Vagina (tissue), 2 donors: ENCODE data around the gene NFIB. TPM values are rescaled to one million over a fixed set of nuclear protein-coding genes. Genes with fewer than 3 reads are reported as not detected.

ENCODE experiments used
- DNase-seq, 2 donors: peaks; one replicate each; pipeline ENCODE4 v3.0.0-alpha.2; 2017; ENCODE audit errors: extremely low spot score in 2 of 2
- H3K27ac ChIP-seq: fragments of 200-600 bp; sonication (generic); one replicate; pipeline ENCODE4 v1.5.1; 2019
- H3K27me3 ChIP-seq: fragments of 200-600 bp; sonication (generic); one replicate; pipeline ENCODE4 v1.5.1; 2019
- H3K36me3 ChIP-seq, 2 donors: fragments of 200-600 bp; sonication (generic); one replicate each; pipeline ENCODE4 v1.5.1; 2017 to 2019
- H3K4me1 ChIP-seq: fragments of 200-600 bp; sonication (generic); one replicate; pipeline ENCODE4 v1.5.1; 2019
- H3K4me3 ChIP-seq, 2 donors: fragments of 200-600 bp; sonication (generic); 1 replicate in 1 of 2; 2 replicates in 1 of 2; pipeline ENCODE4 v1.5.1; 2016 to 2019
- H3K9me3 ChIP-seq: fragments of 200-600 bp; sonication (generic); one replicate; pipeline ENCODE4 v1.5.1; 2019
- POLR2A ChIP-seq, 2 donors: fragments of 450-650 bp; IDR thresholded peaks; one replicate each; pipeline ENCODE4 v1.6.1; 2017; ENCODE audit warnings: antibody characterized with exemption in 2 of 2, mild to moderate bottlenecking in 2 of 2, moderate library complexity in 2 of 2
- POLR2AphosphoS5 ChIP-seq, 2 donors: sonication (generic); formaldehyde crosslinking; IDR thresholded peaks; one replicate each; pipeline ENCODE4 v1.9.0; 2017; ENCODE audit warnings: antibody characterized with exemption in 2 of 2, mild to moderate bottlenecking in 2 of 2, low read depth in 1 of 2; ENCODE audit not compliant: insufficient read depth in 1 of 2
- intact Hi-C: fragments of 100-400 bp; cut with DNase I; formaldehyde crosslinking; loops from one replicate; pipeline ENCODE4 v1.15.1; 2023
- total RNA-seq: library from RNA; depleted of rRNA; stranded (reverse); fragments of >200 nt; gene quantifications from one replicate; pipeline ENCODE4 v1.2.3, GENCODE V29; 2016
- TF ChIP-seq, protein P1 (sequence below), 3 experiments: fragments of 450-650 bp in 2 of 3; fragments of 200-600 bp in 1 of 3; sonication (generic) in 1 of 3; IDR thresholded peaks; one replicate each; pipeline ENCODE4 v1.5.1; 2017 to 2019; ENCODE audit warnings: antibody characterized with exemption in 3 of 3, mild to moderate bottlenecking in 2 of 3, moderate library complexity in 2 of 3

NFIB gene
- total RNA-seq, 1 donor from 2014 or later, result 73.4 TPM

DNA sequence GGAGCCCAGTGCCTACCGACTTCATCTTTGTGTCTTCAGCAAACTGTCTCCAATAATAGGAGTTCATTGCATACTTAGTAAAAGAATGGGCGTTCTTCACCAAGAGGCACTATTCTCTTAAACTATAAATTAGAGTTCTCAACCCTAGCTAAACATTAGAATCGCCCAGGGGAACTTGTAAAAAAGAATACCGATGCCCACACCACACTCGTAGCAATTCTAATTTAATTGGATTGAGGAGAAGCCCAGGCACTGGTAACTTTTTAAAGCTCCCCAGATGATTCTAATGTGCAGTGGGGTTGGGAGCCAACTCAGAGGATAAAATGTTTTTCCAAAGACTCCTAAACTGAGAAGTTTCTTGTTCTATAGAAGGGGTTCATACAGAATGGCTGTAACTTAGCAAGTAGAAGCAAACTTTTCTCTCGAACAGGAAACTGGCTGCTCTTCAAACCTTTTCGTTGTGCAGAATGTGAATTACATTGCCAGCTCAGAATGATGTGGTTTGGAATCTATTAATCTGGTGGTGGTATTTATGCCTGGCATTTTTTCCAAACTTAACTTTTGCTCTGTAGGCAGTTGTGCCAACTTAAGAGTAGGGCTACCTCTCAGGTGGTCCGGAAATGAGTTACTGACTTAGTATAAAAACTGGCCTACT lies 26.4 kb upstream of the NFIB start:
- Histone ChIP-seq H3K4me3 (no peak overlapping the region), H3K27ac (peak overlapping the region; percentile 20), H3K4me1 (peaks cover 11% of the 10 kb centered on the region), H3K36me3 (no peaks in the 10 kb centered on the region), H3K27me3 (no peaks in the 10 kb centered on the region), H3K9me3 (no peaks in the 10 kb centered on the region)
- DNase-seq, result no peak
- intact Hi-C loops, result loop anchor here (10.0 kb wide), 1 partner anchor 896 kb away; no protein-coding TSS in a partner anchor
- TF ChIP-seq POLR2AphosphoS5 (IDR thresholded peaks at IDR 0.05; ENCODE audit: insufficient read depth in 1 of 2, low read depth in 1 of 2), result no peak
- TF ChIP-seq, protein P1, sequence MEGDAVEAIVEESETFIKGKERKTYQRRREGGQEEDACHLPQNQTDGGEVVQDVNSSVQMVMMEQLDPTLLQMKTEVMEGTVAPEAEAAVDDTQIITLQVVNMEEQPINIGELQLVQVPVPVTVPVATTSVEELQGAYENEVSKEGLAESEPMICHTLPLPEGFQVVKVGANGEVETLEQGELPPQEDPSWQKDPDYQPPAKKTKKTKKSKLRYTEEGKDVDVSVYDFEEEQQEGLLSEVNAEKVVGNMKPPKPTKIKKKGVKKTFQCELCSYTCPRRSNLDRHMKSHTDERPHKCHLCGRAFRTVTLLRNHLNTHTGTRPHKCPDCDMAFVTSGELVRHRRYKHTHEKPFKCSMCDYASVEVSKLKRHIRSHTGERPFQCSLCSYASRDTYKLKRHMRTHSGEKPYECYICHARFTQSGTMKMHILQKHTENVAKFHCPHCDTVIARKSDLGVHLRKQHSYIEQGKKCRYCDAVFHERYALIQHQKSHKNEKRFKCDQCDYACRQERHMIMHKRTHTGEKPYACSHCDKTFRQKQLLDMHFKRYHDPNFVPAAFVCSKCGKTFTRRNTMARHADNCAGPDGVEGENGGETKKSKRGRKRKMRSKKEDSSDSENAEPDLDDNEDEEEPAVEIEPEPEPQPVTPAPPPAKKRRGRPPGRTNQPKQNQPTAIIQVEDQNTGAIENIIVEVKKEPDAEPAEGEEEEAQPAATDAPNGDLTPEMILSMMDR (IDR thresholded peaks at IDR 0.05), result no peak
- no peak for TF ChIP-seq POLR2A (IDR thresholded peaks at IDR 0.05)

DNA sequence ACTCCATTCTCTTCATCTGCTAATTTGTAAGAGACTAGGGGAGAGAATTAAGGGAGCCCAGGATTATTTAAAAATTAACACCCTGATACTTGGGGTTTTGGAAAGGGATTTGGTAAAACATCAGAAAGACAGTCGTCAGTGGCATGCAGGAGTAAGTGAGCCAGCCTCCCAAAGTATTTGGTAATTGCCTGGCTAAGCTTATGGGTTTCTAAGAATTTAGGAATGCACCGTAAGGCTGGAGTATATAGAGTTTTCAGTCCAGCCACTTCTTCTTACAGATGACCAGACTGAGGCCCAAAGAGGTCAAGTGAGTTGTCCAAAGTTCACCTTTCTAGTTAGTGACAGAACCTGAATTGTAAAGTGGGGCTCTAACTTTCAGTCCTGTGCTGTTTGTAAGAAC lies 25.8 kb upstream of the NFIB start:
- Histone ChIP-seq H3K27me3 (no peaks in the 10 kb centered on the region), H3K9me3 (no peaks in the 10 kb centered on the region), H3K4me3 (no peak overlapping the region), H3K4me1 (peaks cover 11% of the 10 kb centered on the region), H3K27ac (no peak overlapping the region), H3K36me3 (no peaks in the 10 kb centered on the region)
- intact Hi-C loops, result loop anchor here (10.0 kb wide), 1 partner anchor 895 kb away; no protein-coding TSS in a partner anchor
- DNase-seq, result no peak
- TF ChIP-seq POLR2AphosphoS5 (IDR thresholded peaks at IDR 0.05; ENCODE audit: insufficient read depth in 1 of 2, low read depth in 1 of 2) (no peak), POLR2A (IDR thresholded peaks at IDR 0.05) (no peak)
- TF ChIP-seq, protein P1 (IDR thresholded peaks at IDR 0.05), result no peak

DNA sequence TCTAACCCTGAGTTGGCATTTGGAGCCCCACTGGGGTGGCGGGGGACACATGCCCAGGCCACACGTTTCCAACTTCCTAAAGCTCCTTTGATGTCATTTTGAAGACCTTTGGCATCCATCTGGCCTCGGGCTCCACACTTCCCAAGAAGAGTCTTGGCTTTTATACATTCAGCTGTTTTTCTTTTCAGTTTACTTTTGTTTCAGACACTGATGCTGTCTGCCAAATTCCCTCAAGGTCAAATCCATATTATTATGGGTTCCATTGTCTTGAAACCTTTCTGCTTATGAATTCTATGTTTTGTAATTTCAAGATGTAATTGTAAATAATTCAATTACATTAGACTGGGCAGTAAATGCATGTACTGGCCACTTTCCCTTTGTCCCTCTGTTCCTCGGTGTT lies 23.7 kb upstream of the NFIB start:
- Histone ChIP-seq H3K27ac (no peak overlapping the region), H3K27me3 (no peaks in the 10 kb centered on the region), H3K36me3 (no peaks in the 10 kb centered on the region), H3K4me1 (peaks cover 5% of the 10 kb centered on the region), H3K4me3 (no peak overlapping the region), H3K9me3 (no peaks in the 10 kb centered on the region)
- DNase-seq, result no peak
- TF ChIP-seq POLR2AphosphoS5 (IDR thresholded peaks at IDR 0.05; ENCODE audit: insufficient read depth in 1 of 2, low read depth in 1 of 2) (no peak), POLR2A (IDR thresholded peaks at IDR 0.05) (no peak)
- TF ChIP-seq, protein P1 (IDR thresholded peaks at IDR 0.05), result no peak
- intact Hi-C loops, result loop anchor here (2.0 kb wide), 1 partner anchor 29 kb away; no protein-coding TSS in a partner anchor

DNA sequence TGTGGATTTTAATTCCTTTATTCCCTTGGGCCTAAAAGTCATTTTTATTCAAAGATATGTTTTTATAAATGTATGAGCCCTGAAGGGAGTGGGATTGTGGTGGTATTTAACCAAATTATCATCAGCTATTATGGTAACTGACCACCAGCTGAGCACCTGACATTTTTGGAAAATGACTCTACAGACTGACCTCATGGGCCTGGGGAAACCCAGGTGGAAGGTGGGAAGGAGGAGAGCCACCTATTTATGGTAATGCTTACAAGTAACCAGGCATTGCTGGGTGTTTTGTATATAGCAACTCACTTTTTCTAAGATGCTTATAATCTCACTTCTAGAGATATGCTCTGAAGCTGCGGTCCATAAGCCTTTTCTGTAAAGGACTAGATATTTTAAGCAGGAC lies 22.3 kb upstream of the NFIB start:
- Histone ChIP-seq H3K4me1 (peaks cover 4% of the 10 kb centered on the region), H3K27ac (no peak overlapping the region), H3K36me3 (no peaks in the 10 kb centered on the region), H3K9me3 (no peaks in the 10 kb centered on the region), H3K4me3 (no peak overlapping the region), H3K27me3 (no peaks in the 10 kb centered on the region)
- intact Hi-C loops, result loop anchor here (2.0 kb wide), 1 partner anchor 31 kb away; no protein-coding TSS in a partner anchor
- TF ChIP-seq POLR2AphosphoS5 (IDR thresholded peaks at IDR 0.05; ENCODE audit: insufficient read depth in 1 of 2, low read depth in 1 of 2) (no peak), POLR2A (IDR thresholded peaks at IDR 0.05) (no peak)
- no peak for DNase-seq

DNA sequence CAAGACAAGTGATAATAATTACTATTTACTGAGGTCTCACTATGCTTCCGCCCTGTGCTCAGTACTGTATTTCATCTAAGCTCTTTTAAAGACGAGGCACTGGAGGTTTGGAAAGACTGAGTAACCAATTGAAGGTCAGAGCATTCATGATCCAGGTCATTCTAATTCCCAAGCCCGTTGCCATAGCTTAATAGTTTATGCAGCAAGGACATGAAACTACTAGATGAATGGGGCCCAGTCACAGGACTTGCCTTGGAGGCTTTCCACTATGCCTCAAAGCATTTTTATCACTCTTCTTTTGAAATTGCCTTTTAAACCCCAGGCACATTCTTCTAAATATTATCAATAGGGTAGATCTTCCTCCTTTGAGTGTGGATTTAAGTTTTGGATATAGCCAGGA lies 17.2 kb upstream of the NFIB start:
- no peak overlapping the region for H3K4me3 ChIP-seq
- H3K36me3 ChIP-seq, result no peaks in the 10 kb centered on the region
- TF ChIP-seq POLR2A (IDR thresholded peaks at IDR 0.05), result no peak
- no peak for TF ChIP-seq POLR2AphosphoS5 (IDR thresholded peaks at IDR 0.05; ENCODE audit: insufficient read depth in 1 of 2, low read depth in 1 of 2)
- TF ChIP-seq, protein P1 (IDR thresholded peaks at IDR 0.05), result no peak
- peaks cover 13% of the 10 kb centered on the region for H3K4me1 ChIP-seq
- H3K9me3 ChIP-seq, result no peaks in the 10 kb centered on the region
- no peak for DNase-seq
- no peaks in the 10 kb centered on the region for H3K27me3 ChIP-seq
- intact Hi-C loops, result no loop called here
- H3K27ac ChIP-seq, result no peak overlapping the region
